ENCODE measurements around the gene RHBDD3.

The RHBDD3 gene

GRCh38 chr22:29216873-29217666 lies 50.7 kb downstream of the RHBDD3 start:
- DNase-seq (ENCODE audit: low read depth) = no peak

- DNase-seq (ENCODE audit: low read depth) = no peak
Measured at GRCh38 chr22:29216011-29216872, 51.5 kb downstream of the RHBDD3 start.

DNA sequence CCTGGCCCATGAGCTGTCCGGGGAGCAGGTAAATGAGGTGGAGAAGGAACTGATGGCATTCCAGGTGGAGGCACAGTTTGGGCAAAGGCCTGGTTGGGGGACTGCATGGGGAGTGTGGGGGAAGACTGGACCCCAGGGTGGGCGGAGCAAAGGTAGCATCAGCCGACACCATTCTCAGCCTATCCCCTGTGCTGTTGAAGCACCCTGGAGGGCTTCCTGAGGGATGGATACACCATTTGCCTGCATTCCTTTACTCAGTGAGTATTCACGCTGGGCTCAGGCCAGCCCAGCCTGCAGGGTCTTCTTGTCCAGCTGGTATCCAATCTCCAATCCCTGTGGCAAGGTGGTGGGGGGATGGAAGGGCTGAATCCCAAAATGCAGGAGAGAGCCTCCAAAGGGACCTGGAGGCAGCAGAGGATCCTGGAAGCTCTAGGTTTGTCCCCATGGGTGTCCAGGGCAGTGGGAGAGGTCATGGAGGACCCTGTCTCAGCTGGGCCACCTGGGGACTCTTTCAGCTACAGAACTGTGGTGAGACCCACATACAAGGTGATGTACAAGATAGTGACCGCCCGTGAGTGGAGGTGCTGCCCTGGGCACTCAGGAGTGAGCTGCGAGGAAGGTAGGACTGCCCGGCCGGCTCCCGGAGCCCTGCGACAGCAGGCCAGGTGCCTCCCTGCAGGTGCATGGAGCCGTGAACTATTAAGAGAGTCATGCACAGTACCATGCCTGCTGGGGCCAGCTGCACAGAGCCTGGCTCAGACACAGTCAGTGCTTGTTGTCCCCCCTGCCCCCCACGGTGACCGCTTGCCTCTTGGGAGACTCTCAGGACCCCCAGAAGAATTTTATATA lies 52.5 kb downstream of the RHBDD3 start:
- no peak for DNase-seq (ENCODE audit: low read depth)

- DNase-seq (ENCODE audit: low read depth) = no peak
Measured at GRCh38 chr22:29214232-29214631, 53.5 kb downstream of the RHBDD3 start.

- no peak for DNase-seq (ENCODE audit: low read depth)
Measured at GRCh38 chr22:29213493-29213892, 54.3 kb downstream of the RHBDD3 start.

DNA sequence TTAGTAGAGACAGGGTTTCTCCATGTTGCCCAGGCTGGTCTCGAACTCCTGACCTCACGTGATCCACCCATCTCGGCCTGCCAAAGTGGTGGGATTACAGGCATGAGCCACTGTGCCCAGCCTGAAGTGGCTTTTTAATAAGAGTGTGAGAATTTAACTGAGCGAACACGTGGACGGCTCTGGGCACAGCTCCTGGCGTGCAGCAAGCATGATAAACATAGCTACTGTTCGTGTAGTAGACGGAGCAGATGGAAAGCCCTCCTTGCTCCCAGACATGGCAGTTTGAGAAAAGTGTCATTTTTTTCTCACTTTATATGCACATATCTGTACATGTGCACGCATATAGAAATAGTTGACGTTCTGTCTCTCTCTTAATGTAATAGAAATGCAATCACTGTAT lies 55.0 kb downstream of the RHBDD3 start:
- DNase-seq (ENCODE audit: low read depth) = no peak

GRCh38 chr22:29211466-29211865 lies 56.3 kb downstream of the RHBDD3 start:
- no peak for DNase-seq (ENCODE audit: low read depth)

- DNase-seq (ENCODE audit: low read depth) = no peak
Measured at GRCh38 chr22:29211066-29211465, 56.7 kb downstream of the RHBDD3 start.

Measured in stromal cell of bone marrow (primary cell).